ENCODE results near the gene DTWD1.
"Not testable (repeated sequence)": the region's sequence is repeated elsewhere in the genome, so short reads cannot be mapped to it uniquely, and the experiment has no call there.

Gene DTWD1

DNA sequence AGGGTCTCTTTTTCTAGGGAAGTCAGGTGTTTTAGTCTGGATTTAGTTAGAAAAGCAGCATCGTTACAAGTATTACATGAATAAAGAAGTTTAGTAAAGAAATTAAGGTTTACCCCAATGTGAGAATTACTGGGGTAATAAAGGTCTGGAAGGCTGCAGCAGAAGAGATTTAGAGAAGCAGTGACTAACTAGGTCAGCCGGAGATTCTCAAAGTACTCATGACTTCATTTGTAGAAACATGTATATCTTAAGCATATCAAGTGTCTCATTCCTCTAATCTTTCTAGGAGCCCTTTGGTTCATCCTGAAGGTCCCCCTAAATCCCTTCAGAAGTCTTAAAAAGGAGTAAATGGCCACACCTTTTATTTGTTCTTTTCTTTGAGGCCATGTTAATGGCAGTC is 26.0 kb downstream of the DTWD1 start:
- no peak for DNase-seq

DNA sequence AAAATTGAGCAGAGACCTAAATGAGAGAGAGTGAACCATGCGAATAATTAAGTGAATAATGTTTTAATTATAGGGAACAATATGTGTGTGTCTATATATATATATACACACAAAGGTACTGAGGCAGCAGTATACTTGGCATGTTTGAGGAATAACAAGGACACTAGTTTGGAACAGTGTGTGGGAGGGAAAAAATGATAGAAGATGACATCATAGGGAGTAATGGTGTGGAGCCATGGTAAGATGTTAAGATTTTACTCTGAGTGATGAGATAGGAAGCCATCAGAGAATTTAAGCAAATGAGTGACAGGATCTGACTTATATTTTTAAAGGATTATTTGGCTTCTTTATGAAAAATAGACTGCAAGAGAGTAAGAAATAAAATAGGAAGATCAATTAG is 29.1 kb downstream of the DTWD1 start:
- DNase-seq: no peak

DNA sequence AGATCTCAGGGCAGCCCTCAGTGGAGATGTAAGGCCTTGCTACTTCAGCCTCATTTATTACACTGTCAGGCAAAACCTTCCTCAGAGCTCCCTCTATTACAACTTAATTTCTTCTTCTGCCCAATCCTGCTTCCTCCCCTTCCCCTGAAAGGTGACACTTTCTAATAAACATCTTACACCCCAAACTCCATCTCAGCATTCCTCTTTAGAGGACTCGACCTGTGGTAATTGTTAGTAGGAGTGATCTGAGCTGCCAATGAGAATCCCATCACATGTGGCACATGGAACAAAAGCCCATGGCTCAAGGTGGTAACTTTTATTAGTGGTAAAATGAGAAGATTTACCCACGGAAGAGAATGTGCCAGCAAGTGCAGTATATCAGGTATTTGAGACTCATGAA is 29.8 kb downstream of the DTWD1 start:
- no peak for DNase-seq

DNA sequence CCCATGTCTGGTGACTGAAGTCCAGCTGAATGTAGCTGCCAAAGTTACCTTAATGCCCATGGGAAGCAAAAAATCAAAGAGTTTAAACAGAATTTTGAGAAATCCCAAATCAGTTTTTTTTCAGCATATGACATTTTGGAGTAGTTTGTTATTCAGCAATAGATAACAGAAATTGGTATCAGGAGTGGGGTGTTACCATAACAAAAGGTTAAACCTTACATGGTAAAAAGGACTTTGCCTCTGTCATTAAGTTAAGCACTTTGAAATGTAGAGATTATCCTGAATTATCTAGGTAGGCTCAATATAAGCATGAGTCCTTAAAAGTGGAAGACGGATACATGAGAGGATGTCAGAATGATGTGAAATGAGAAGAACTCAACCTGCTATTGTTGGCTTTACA is 32.1 kb downstream of the DTWD1 start:
- DNase-seq: no peak

DNA sequence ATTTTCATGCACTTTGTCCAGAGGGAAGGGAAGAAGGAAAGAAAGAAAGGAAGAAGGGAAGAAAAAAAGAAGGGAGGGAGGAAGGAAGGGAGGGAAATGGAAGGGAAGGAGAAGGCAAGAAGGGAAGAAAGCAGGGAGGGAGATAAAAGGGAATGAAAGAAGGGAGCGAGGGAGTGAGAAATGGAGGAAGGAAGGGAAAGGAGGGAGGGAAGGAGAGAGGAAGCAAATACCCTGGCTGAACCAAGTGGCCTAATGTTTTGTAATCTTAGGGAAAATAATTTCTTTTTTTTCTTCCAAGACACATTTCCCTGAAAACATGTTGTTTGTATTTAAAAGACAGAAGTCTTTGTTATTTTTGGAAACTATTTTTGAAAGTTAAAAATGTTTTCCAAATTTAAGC is 35.9 kb downstream of the DTWD1 start:
- DNase-seq: no peak

DNA sequence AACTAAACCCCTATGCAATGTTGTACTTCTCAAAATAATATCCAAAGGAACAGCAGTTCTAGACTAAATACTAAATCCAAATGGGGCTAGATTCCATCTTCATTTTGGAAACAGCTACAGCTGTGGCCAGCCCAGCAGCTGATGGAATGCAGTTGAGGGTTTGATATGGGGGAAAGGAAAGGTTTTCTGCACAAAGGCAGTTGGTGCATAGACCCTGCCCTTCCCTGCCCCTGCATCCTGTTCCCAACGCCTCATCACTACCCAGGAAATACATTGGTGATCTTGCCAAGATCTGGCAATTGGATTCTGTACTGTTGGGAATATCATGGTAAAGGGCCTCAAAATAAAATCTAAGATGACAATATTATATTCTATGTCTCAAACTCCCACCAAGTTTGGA is 43.9 kb downstream of the DTWD1 start:
- no peak for DNase-seq

DNA sequence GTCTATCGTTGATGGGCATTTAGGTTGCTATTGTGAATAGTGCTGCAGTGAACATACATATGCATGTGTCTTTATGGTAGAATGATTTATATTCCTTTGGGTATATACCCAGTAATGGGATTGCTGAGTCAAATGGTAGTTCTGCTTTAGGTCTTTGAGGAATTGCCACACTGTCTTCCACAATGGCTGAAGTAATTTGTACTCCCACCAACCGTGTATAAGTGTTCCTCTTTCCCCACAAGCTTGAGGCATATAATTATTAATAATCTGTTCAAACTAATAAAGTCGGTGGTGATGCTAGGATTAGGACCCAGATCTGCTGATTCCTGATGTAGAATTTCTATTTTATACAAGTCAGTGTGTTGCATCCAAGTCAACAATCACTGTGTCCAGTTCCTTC is 45.6 kb downstream of the DTWD1 start:
- DNase-seq: not testable (repeated sequence)

DNA sequence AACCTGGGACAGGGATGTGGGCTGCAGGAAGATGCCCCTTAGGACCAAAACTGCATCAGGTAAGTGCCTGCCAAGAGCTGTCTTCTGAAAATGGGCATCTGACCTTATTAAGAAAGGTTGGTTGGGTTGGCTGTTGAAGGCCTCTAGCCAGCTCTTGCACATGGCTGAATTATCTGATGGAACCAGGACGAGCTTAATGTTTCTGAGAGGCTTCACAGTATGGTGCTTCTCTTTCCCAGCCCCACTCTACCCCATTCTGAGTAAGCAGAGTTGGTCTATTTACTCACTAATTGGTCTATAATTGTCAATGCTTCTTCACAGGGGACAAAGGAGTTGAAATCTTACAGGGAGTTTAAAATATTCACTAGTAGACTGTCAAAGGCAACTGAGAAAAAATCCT is 48.4 kb downstream of the DTWD1 start:
- DNase-seq: no peak

DNA sequence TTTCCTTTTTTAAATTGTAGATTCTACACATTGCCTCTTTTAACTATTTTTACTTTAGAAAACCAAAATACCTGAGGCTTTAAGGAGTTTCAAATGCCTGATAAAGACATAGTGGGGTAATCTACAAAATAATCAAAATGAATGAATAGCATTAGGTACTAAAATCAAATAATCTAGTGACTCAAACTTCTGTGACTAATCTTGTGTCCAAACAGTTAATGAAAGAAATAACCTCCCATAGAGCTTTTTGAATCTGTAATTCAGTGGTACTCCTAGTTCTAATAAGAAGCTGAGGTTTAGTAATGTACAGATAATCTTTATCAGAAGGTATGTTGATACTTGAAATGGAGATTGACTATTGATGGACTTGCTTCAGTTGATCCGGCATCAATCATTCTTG is 53.0 kb downstream of the DTWD1 start:
- DNase-seq: no peak

DNA sequence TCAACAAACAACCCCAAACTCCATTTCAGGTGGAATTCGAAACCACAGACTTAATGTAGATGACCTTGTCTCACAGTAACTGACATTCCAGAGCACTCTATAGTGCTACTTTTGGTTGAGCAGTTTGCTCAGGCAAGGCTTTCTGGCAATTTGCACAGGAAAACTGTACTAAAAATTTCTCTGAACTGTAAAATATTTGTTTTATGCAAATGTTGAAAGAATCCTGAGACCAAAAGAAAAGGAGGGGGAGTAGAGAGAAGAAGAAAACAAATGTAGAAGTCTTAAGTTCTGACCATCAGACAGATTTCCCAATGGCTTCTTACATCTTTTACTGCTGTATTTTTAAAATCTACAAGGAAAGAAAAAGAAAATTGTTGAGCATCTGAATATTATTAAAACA is 53.5 kb downstream of the DTWD1 start:
- DNase-seq: no peak

DNA sequence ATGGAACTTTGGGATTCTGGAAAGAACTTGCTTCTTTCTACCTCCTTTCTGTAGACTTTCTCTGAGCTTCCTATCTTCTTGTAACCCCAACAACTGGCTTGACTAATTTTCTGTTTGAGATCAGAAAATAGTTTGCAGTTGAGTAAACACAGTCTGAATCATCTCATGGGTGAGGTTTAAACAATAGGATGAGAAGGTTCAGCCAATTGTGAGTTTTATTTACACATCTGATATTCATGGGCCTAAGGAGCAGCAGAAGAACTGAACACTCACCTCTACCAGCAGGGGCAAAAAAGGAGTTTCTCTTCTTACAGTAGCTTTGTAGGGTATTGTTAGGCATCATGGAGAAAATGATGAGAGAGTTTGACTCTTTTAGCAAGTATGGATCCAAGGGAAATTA is 54.2 kb downstream of the DTWD1 start:
- DNase-seq: no peak

DNA sequence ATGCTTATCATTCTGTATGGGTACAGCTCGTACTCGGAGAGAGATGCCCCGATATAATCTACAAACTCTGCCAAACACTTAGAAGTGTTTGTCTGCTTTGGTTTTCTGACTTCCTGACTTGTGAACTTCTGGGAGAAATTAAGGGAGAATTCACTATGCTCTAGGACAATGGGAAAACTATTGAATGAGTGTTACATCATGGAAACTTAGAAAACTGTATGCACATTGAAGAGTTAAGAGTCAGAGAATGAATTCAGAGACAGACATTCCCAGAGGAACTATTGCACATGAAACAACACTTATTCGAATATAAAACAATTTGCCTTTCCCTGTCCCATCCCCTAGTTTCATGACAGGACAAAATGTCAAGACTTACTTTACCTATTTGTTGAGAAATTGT is 57.8 kb downstream of the DTWD1 start:
- DNase-seq: no peak

DNA sequence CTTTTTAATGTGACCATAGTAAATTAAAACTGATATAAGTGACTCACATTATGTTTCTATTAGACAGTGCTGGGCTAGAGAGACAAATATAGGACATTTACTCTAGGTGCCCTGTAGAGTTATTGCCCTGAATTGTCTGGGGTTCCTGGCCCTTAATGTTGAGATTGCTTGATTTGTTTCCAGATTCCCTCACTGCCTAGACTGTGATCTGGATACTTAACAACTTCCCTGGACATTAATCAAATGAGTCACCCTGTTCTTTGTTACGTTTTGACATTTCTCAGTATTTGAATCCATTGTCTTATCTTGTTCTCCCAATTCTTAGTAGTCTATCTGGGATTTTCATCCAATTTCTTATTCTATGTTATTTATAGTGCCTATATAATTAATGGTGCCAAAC is 65.8 kb downstream of the DTWD1 start:
- no peak for DNase-seq

DNA sequence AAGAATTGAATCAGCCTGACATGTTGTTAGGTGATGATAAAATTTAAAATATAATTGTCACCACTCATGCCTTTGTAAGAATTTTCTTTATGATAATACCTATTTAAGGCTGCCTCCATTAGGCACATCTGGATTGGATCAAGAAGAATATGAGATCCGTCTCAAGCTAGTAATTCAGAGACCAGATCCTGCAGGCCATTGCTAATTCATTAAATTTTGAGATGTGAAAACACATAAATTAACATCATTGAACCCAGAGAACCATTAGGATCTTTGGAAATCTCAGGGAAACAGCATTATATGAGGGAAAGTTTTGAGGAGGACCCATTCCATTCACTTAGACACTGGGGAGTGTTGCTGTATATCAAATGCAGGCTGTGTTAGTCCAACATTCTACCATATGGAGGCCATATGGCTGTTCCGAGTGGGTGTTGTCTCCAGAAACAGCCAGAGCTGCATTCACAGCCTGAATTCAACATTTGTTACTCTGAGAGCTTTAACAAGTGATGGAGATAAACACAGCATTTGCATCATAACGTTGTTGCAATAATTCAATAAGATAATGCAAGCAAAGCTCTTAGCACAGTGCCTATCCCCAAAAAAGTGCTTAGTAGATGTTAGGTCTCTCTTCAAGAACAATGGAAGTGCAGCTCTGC is 67.4 kb downstream of the DTWD1 start:
- DNase-seq: no peak

DNA sequence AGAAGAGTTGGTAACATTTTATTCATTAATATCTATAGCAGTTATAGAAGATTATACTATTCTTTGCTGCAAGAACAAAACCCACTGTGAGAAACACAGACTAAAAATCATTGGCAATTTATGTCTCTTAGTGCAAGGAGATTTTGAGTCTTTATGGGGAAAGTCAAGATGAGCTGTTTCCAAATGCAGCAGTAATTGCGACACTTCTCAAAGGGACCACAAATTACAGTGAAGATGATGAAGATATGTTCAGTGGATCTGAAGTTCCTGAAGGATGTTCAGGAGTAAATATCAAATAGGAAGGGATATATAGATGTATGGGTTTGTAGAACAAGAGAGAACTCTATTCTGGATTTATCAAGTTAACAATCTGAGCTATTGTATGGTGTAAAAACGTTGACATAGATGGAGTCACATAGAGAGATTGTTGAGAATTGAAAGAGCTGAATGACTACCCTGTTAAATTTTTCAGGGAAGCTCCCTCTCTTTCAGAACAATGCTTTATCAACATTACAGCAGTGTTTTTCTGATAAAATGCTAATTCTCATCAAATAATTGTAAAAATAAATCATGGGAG is 71.8 kb downstream of the DTWD1 start:
- no peak for DNase-seq

DNA sequence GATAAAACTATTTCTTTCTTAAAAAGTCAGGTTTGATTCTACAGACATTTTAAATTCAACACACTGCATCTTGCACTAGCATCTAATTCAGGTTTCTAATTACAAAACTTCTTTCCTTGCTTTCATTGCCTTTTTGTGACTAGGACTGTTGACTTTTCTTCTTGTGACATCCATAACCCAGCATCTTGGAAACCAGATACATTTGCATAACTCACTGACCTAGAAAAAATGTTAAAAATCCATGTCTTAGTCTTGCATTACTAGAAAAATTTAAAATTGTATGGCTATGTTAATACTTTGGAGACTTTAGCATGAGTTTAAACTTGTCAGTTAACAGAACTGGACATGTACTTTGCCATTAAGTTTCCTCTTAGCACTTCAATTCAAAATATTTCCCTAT is 72.7 kb downstream of the DTWD1 start:
- DNase-seq: no peak

DNA sequence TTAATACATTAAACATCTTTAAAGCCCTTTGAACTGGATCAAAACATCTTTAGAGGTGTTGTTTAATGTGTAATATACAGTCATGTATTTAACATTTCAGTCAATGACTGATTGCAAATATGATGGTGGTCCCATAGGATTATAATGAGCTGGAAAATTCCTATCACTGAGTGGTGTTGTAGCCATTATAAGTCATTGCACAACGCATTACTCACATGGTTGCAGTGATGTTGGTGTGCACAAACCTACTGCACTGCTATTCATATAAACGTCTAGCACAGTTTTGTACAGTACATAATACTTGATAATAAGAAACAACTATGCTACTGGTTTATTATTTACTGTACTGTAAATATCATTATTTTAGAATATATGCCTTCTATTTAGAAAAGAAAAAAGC is 75.6 kb downstream of the DTWD1 start:
- no peak for DNase-seq

DNA sequence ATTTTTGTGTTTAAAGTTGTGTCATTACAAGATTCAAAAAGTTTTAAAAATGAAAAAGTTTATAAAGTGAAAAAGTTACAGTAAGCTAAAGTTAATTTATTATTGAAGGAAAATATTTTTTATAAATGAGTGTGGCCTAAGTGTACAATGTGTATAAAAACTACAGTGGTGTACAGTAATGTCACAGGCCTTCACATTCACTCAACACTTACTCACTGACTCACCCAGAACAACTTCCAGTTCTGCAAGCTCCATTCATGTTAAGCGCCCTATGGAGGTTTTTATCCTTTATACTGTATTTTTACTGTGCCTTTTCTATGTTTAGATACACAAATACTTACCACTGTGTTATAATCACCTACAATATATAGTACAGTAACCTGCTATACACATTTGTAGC is 76.3 kb downstream of the DTWD1 start:
- no peak for DNase-seq

DNA sequence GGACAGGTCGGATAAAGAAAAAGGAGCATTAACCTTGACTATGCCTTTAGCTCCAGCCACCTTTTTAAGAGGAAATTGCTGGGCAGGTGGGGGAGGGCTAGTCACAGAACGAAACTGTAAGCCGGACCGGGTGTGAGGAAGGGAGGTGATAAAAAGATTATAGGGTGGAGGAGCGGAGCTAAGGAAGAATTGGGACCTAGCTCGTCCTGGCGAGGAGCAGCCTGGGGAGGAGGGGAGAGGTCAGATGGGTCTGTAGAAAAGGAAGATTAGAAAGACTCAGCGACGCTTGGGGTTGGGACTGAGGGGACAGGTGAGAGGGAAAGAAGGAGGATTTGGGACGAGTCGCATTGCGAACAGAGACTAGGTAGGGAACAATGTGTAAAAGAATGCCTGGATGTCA is 82.1 kb downstream of the DTWD1 start:
- not testable (repeated sequence) for DNase-seq
